HEK293T (cell line): ENCODE data around the gene SPDYE1.
"Not testable (repeated sequence)": the region's sequence is repeated elsewhere in the genome, so short reads cannot be mapped to it uniquely, and the experiment has no call there.

Source experiments
- FOXM1 ChIP-seq: fragments of 450-650 bp; IDR thresholded peaks from 2 replicates; pipeline ENCODE4 v1.6.1; 2017; ENCODE audit warnings: mild to moderate bottlenecking, borderline replicate concordance
- SP1 ChIP-seq: fragments of 450-650 bp; IDR thresholded peaks from 2 replicates; pipeline ENCODE4 v1.6.1; 2017
- TARDBP ChIP-seq: fragments of 450-650 bp; IDR thresholded peaks from 2 replicates; pipeline ENCODE4 v1.6.1; 2016
- TF ChIP-seq, protein P1 (sequence below): fragments of 450-650 bp; IDR thresholded peaks from 2 replicates; pipeline ENCODE4 v1.6.1; 2016

DNA sequence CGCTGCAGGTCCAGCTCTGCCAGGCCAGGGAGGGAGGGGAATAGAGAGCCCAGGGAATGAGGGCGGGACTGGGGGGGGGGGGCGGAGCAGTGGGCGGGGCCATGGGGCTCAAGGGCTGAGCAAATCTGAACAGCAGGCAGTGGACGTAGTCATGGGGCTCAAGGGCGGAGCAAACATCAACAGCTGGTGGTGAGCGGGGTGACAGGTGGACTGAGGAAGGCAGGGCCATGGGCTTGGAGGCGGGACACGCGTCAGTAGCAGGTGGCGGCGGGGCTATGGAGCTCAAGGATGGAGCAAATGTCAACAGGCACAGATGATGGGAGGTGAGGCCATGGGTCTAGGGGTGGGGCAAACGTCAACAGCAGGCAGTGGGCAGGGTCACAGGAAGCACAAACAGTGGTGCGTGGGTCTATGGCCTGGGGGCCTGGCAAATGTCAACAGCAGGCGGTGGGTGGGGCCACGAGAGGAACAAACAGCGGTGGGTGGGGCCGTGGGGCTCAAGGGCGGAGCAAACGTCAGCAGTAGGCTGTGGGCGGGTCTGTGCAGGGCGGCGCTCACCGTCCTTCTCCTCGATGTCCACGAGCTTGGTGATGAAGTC lies 41.4 kb downstream of the SPDYE1 start:
- TF ChIP-seq FOXM1, SP1, TARDBP: not testable (repeated sequence)
- TF ChIP-seq, protein P1, sequence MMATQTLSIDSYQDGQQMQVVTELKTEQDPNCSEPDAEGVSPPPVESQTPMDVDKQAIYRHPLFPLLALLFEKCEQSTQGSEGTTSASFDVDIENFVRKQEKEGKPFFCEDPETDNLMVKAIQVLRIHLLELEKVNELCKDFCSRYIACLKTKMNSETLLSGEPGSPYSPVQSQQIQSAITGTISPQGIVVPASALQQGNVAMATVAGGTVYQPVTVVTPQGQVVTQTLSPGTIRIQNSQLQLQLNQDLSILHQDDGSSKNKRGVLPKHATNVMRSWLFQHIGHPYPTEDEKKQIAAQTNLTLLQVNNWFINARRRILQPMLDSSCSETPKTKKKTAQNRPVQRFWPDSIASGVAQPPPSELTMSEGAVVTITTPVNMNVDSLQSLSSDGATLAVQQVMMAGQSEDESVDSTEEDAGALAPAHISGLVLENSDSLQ, result 0 out of 2 replicates have a peak, but pooled peaks have one; percentile 39
